GM23248 (cell line): ENCODE measurements around the gene ATP6V1C2. TPM values are rescaled to one million over a fixed set of nuclear protein-coding genes. Genes with fewer than 3 reads are reported as not detected.

Source experiments
- DNase-seq: peaks from one replicate; pipeline ENCODE4 v3.0.0-alpha.2; 2015
- H2AFZ ChIP-seq: fragments of 200-600 bp; sonication (generic); 2 replicates; pipeline ENCODE4 v1.6.1; 2016; ENCODE audit warnings: antibody characterized with exemption
- H3F3A ChIP-seq: fragments of 200-600 bp; sonication (generic); 2 replicates; pipeline ENCODE4 v1.6.1; 2016; ENCODE audit warnings: mild to moderate bottlenecking, antibody characterized with exemption, mixed run types; ENCODE audit not compliant: insufficient read depth
- H3K27ac ChIP-seq: fragments of 200-600 bp; sonication (generic); 2 replicates; pipeline ENCODE4 v1.5.1; 2016; ENCODE audit warnings: mild to moderate bottlenecking
- H3K27me3 ChIP-seq: fragments of 200-600 bp; sonication (generic); replicated peaks from 2 replicates; pipeline ENCODE4 v1.6.1; 2016; ENCODE audit warnings: mild to moderate bottlenecking; ENCODE audit not compliant: insufficient read depth
- H3K36me3 ChIP-seq: fragments of 200-600 bp; sonication (generic); 2 replicates; pipeline ENCODE4 v1.6.1; 2016; ENCODE audit warnings: low read depth, mild to moderate bottlenecking
- H3K4me1 ChIP-seq: fragments of 200-600 bp; sonication (generic); 2 replicates; pipeline ENCODE4 v1.6.1; 2016; ENCODE audit warnings: mild to moderate bottlenecking; ENCODE audit not compliant: insufficient read depth
- H3K4me2 ChIP-seq: fragments of 200-600 bp; sonication (generic); one replicate; pipeline ENCODE4 v1.6.1; 2016; ENCODE audit warnings: mild to moderate bottlenecking; ENCODE audit not compliant: unreplicated experiment
- H3K4me3 ChIP-seq: fragments of 200-600 bp; sonication (generic); 2 replicates; pipeline ENCODE4 v1.5.1; 2016; ENCODE audit warnings: mild to moderate bottlenecking
- H3K79me2 ChIP-seq: fragments of 200-600 bp; sonication (generic); 2 replicates; pipeline ENCODE4 v1.6.1; 2016; ENCODE audit warnings: mild to moderate bottlenecking; ENCODE audit not compliant: insufficient read depth
- H3K9ac ChIP-seq: fragments of 200-600 bp; sonication (generic); 2 replicates; pipeline ENCODE4 v1.6.1; 2016; ENCODE audit warnings: mild to moderate bottlenecking
- H3K9me2 ChIP-seq: fragments of 200-600 bp; sonication (generic); 2 replicates; pipeline ENCODE4 v1.6.1; 2016; ENCODE audit warnings: mixed run types, mild to moderate bottlenecking, moderate library complexity; ENCODE audit not compliant: insufficient read depth
- H3K9me3 ChIP-seq: fragments of 200-600 bp; sonication (generic); one replicate; pipeline ENCODE4 v1.6.1; 2017; ENCODE audit warnings: low read depth
- H4K20me1 ChIP-seq: fragments of 200-600 bp; sonication (generic); 2 replicates; pipeline ENCODE4 v1.6.0; 2016; ENCODE audit not compliant: insufficient read depth
- EZH2 ChIP-seq: fragments of 200-600 bp; sonication (generic); IDR thresholded peaks from 2 replicates; pipeline ENCODE4 v1.6.1; 2018; ENCODE audit warnings: antibody characterized with exemption, mild to moderate bottlenecking; ENCODE audit not compliant: insufficient read depth, poor library complexity, severe bottlenecking
- EZH2phosphoT487 ChIP-seq: fragments of 200-600 bp; sonication (generic); IDR thresholded peaks from 2 replicates; pipeline ENCODE4 v1.6.1; 2018; ENCODE audit warnings: antibody characterized with exemption, moderate library complexity, mild to moderate bottlenecking, low read depth; ENCODE audit not compliant: insufficient read depth
- WGBS, 2 experiments: methylation state at CpG; one replicate each; pipeline ENCODE4 v1.1.6; 2015 to 2017; ENCODE audit warnings: low lambda C conversion rate in 2 of 2, low coverage in 1 of 2; ENCODE audit errors: missing lambda C conversion rate in 2 of 2; 5-methylcytosine and 5-hydroxymethylcytosine counted together
- in situ Hi-C: fragments of 300-500 bp; cut with MboI; formaldehyde crosslinking; loops from 2 replicates; pipeline ENCODE4 v1.15.0; 2020
- polyA plus RNA-seq: library from polyadenylated mRNA; unstranded; fragments of >200 nt; fragmentation: Nextera tagmentation; extraction: Ambion mirVana; gene quantifications from 2 replicates; pipeline ENCODE4 v1.2.1, GENCODE V29; 2016
- total RNA-seq: library from RNA; depleted of rRNA; stranded (reverse); fragments of >200 nt; shearing (Covaris generic); gene quantifications from 2 replicates; pipeline ENCODE4 v1.2.3, GENCODE V29; 2014

The ATP6V1C2 gene
- total and polyA plus RNA-seq, 2 experiments from 2014 or later: 0.53 TPM; not detected in 1

DNA sequence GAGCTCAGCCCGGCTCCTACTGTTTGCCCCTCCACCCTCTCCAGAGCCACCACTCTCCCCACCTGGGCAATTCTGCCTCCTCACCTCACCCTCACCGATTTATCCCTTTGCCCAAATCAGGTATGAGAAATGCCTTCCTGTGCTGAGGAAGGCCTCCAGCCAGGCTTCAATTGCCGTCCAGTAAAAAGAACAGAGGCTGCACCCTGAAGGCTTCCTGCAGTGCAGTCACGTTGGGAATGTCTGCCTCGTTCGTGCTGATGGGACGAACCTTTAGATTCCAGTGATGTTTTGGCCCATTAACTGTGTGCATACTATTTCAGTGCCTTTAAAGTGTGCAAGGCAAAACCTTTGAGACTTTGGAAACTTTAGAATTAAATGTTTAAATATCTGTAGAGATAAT, 34.2 kb downstream of the ATP6V1C2 start:
- H3K9me2 ChIP-seq: no peaks in the 10 kb centered on the region
- H3K4me1 ChIP-seq: no peaks in the 10 kb centered on the region
- H3K4me2 ChIP-seq: no peak overlapping the region
- H3K79me2 ChIP-seq: no peaks in the 10 kb centered on the region
- in situ Hi-C loops: no loop called here
- H3K27me3 ChIP-seq: no peaks in the 10 kb centered on the region
- no peak overlapping the region for H3K4me3 ChIP-seq
- no peaks in the 10 kb centered on the region for H3K36me3 ChIP-seq
- no peak overlapping the region for H3K27ac ChIP-seq
- TF ChIP-seq EZH2: no peak
- TF ChIP-seq EZH2phosphoT487: no peak
- no peaks in the 10 kb centered on the region for H3K9me3 ChIP-seq
- WGBS, 2 experiments: 34 to 39% methylated on average over 7 of the region's 7 CpGs
- no peak overlapping the region for H2AFZ ChIP-seq
- no peaks in the 10 kb centered on the region for H3F3A ChIP-seq
- no peaks in the 10 kb centered on the region for H4K20me1 ChIP-seq
- no peak overlapping the region for H3K9ac ChIP-seq
- no peak for DNase-seq

DNA sequence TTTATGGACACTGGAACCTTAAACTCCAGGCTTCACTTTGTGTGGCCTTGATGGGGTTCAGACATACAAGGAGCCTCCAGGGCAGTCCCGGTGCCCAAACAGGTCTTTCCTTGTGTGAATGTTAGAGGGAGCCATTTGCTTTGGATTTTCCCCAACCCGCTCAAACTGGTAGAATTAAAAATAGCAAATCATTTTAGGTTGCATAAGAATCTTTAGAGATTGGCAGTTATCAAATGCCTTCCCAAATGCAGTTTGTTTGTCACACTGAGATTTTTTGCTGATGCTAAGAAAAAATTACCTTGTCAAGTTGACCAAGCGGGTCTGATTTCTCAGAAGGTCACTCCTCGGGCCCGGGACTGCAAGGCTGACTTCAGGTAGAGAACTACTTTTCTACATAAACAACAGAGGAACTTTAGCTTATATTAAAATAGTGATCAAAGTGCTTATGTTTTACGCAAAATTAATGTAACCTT, 36.4 kb downstream of the ATP6V1C2 start:
- Histone ChIP-seq H3K27me3 (no peaks in the 10 kb centered on the region), H3K9ac (no peak overlapping the region), H4K20me1 (no peaks in the 10 kb centered on the region), H3K4me2 (no peak overlapping the region), H3K4me1 (no peaks in the 10 kb centered on the region), H2AFZ (no peak overlapping the region), H3K79me2 (no peaks in the 10 kb centered on the region), H3K36me3 (no peaks in the 10 kb centered on the region), H3K27ac (no peak overlapping the region), H3K9me2 (no peaks in the 10 kb centered on the region), H3K9me3 (no peaks in the 10 kb centered on the region), H3K4me3 (no peak overlapping the region), H3F3A (no peaks in the 10 kb centered on the region)
- TF ChIP-seq EZH2 (no peak), EZH2phosphoT487 (no peak)
- in situ Hi-C loops: no loop called here
- WGBS, 2 experiments: 65 to 67% methylated on average over 6 of the region's 6 CpGs
- DNase-seq: no peak

DNA sequence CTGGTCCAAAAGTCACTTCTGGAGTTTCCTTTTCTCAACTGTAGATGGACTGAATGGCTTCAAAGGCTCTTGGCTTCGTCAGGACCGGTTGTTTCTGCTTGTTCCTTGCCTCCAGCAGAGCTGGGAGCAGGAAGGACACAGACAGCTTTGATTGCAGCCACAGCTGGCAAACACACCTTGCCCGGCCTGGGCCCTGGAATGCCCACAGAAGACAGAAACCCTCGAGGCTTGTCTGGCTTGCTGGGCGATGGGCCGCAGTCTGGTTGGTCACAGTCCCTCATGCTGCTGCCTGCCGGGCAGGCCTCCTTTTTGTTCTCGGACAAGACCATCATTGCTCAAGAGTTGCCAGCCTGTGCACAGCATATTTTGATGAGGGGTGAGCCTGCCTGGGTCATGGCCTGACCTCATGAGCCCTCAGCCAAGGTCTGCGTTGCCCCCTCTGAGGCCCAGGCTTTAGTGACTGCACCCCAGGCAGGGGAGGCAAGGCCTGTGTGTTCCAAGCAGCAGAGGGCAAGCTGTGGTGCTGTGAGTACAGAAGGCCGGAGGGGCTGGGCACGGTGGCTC, 37.8 kb downstream of the ATP6V1C2 start:
- in situ Hi-C loops: no loop called here
- 72 to 75% methylated on average over 11 of the region's 11 CpGs for WGBS, 2 experiments
- no peak overlapping the region for H3K4me3 ChIP-seq
- H3K9ac ChIP-seq: no peak overlapping the region
- no peak overlapping the region for H3K4me2 ChIP-seq
- DNase-seq: no peak
- peaks cover 3% of the 10 kb centered on the region; the same call in 1 of the 2 replicates for H3K27me3 ChIP-seq
- H3K27ac ChIP-seq: no peak overlapping the region
- H4K20me1 ChIP-seq: no peaks in the 10 kb centered on the region
- no peaks in the 10 kb centered on the region for H3K79me2 ChIP-seq
- no peaks in the 10 kb centered on the region for H3K4me1 ChIP-seq
- no peaks in the 10 kb centered on the region for H3F3A ChIP-seq
- H2AFZ ChIP-seq: no peak overlapping the region
- no peaks in the 10 kb centered on the region for H3K9me3 ChIP-seq
- H3K9me2 ChIP-seq: no peaks in the 10 kb centered on the region
- no peak for TF ChIP-seq EZH2phosphoT487
- no peak for TF ChIP-seq EZH2
- H3K36me3 ChIP-seq: no peaks in the 10 kb centered on the region

DNA sequence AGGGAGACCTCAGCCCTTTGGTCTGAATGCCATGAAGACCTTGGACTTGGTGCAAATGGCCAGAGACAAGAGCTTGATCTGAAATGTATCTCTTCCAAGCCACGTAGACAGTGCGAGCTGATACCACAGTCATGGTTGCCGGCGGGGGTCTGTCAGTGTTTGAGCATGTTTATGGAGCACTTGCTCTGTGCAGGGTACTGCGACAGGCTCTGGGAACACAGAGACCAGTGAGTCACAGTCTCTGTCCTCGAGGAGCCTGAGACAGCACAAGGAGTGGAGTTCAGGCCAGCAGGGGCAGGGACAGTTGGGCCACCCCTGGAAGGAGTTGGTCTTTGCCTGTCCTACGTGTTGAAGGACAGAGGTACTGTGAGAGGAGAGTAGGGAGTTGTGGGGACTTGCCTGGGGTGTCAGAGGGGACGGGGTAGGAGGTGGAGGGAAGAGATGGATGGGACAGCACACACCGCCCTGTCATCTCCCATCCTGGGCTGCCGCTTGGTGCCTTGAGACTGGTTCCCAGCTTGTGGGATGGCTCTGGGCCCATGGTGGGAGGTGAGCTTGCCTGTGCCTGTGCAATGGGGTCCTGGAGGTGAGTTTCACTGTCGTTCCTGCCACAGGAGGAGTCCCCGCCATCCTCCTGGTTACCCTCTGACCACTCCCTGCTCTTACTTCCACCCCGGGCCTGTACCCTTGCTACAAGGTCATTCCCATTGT, 39.5 kb downstream of the ATP6V1C2 start:
- WGBS, 2 experiments: 69 to 78% methylated on average over 11 to 13 of the region's 13 CpGs
- H3K79me2 ChIP-seq: no peaks in the 10 kb centered on the region
- in situ Hi-C loops: no loop called here
- no peaks in the 10 kb centered on the region for H4K20me1 ChIP-seq
- no peaks in the 10 kb centered on the region for H3K9me2 ChIP-seq
- H2AFZ ChIP-seq: no peak overlapping the region
- H3K4me3 ChIP-seq: no peak overlapping the region
- H3K4me2 ChIP-seq: no peak overlapping the region
- TF ChIP-seq EZH2phosphoT487 (no peak), EZH2 (no peak)
- H3K9me3 ChIP-seq: no peaks in the 10 kb centered on the region
- H3F3A ChIP-seq: no peaks in the 10 kb centered on the region
- H3K27me3 ChIP-seq: peaks cover 6% of the 10 kb centered on the region; the same call in 1 of the 2 replicates
- H3K27ac ChIP-seq: no peak overlapping the region
- no peak for DNase-seq
- no peaks in the 10 kb centered on the region for H3K36me3 ChIP-seq
- H3K4me1 ChIP-seq: no peaks in the 10 kb centered on the region
- H3K9ac ChIP-seq: no peak overlapping the region
